BLaER1 treated with 17β-estradiol and CSF1 and Interleukin-3, amounts not matched to agents 10 nM and 100 nM (cell line): Measurements from ENCODE around the gene BNIPL.

Source experiments
- H3K27ac ChIP-seq, 11 experiments: shearing (Covaris generic); formaldehyde crosslinking; 2 replicates each; pipeline ENCODE4 v1.8.1; 2022
- H3K27me3 ChIP-seq, 11 experiments: shearing (Covaris generic); formaldehyde crosslinking; 2 replicates each; pipeline ENCODE4 v1.8.1; 2022
- H3K36me3 ChIP-seq, 11 experiments: shearing (Covaris generic); formaldehyde crosslinking; 2 replicates each; pipeline ENCODE4 v1.8.1; 2022
- H3K4me1 ChIP-seq, 10 experiments: shearing (Covaris generic); formaldehyde crosslinking; 2 replicates each; pipeline ENCODE4 v1.8.1; 2022
- H3K4me2 ChIP-seq, 11 experiments: shearing (Covaris generic); formaldehyde crosslinking; 2 replicates each; pipeline ENCODE4 v1.8.1; 2022
- H3K4me3 ChIP-seq, 10 experiments: shearing (Covaris generic); formaldehyde crosslinking; 2 replicates each; pipeline ENCODE4 v1.8.1; 2022
- H3K9ac ChIP-seq, 11 experiments: shearing (Covaris generic); formaldehyde crosslinking; 2 replicates each; pipeline ENCODE4 v1.8.1; 2022
- H3K9me3 ChIP-seq, 11 experiments: shearing (Covaris generic); formaldehyde crosslinking; replicated peaks in 1 of 11; 2 replicates each; pipeline ENCODE4 v1.8.1; 2022
- H4K20me1 ChIP-seq, 11 experiments: shearing (Covaris generic); formaldehyde crosslinking; 2 replicates each; pipeline ENCODE4 v1.8.1; 2022
- Cebpa-rat ChIP-seq, 11 experiments: shearing (Covaris generic); IDR thresholded peaks; 2 replicates each; pipeline ENCODE4 v1.8.1; 2022

Gene BNIPL

GRCh38 chr1:151012684-151013471 lies 23.5 kb upstream of the BNIPL start:
- no peak overlapping the region for H3K4me3 ChIP-seq
- peaks cover 0 to 7% (median 0%) of the 10 kb centered on the region in 11 experiments; a peak in 2 of 22 replicates for H4K20me1 ChIP-seq
- H3K9ac ChIP-seq: 0 out of 22 replicates have a peak overlapping the region, but pooled peaks of 1 of the 11 experiments have one; percentile 20
- H3K4me2 ChIP-seq: peak overlapping the region; percentile 32 to 70 (median 48); a peak in 20 of 22 replicates
- peaks cover 57 to 70% (median 62%) of the 10 kb centered on the region in 10 experiments for H3K4me1 ChIP-seq
- no peaks in the 10 kb centered on the region for H3K9me3 ChIP-seq
- H3K27ac ChIP-seq: peak overlapping the region in 4 of 11 experiments; percentile 10 to 37 (median 18); a peak in 5 of 22 replicates
- H3K27me3 ChIP-seq: no peaks in the 10 kb centered on the region
- no peak for TF ChIP-seq Cebpa-rat (IDR thresholded peaks at IDR 0.05)
- H3K36me3 ChIP-seq: peaks cover 7 to 19% (median 10%) of the 10 kb centered on the region in 11 experiments; a peak in 19 of 22 replicates

- peak overlapping the region; percentile 32 to 70 (median 48); a peak in 21 of 22 replicates for H3K4me2 ChIP-seq
- H3K4me3 ChIP-seq: no peak overlapping the region
- H3K9me3 ChIP-seq: no peaks in the 10 kb centered on the region
- peaks cover 55 to 68% (median 61%) of the 10 kb centered on the region in 10 experiments for H3K4me1 ChIP-seq
- H3K36me3 ChIP-seq: peaks cover 13 to 25% (median 17%) of the 10 kb centered on the region in 11 experiments
- H3K9ac ChIP-seq: peak overlapping the region in 2 of 11 experiments; percentile 5 to 20; a peak in 2 of 22 replicates
- TF ChIP-seq Cebpa-rat (IDR thresholded peaks at IDR 0.05): no peak
- peaks cover 0 to 7% (median 0%) of the 10 kb centered on the region in 11 experiments; a peak in 2 of 22 replicates for H4K20me1 ChIP-seq
- H3K27me3 ChIP-seq: no peaks in the 10 kb centered on the region
- peak overlapping the region in 5 of 11 experiments; percentile 10 to 37 (median 15); a peak in 6 of 22 replicates for H3K27ac ChIP-seq
Measured at GRCh38 chr1:151013518-151013917, 22.9 kb upstream of the BNIPL start.

GRCh38 chr1:151024540-151025146 lies 11.7 kb upstream of the BNIPL start:
- Histone ChIP-seq H3K9ac (no peak overlapping the region), H3K4me3 (no peak overlapping the region), H3K9me3 (no peaks in the 10 kb centered on the region), H3K27me3 (no peaks in the 10 kb centered on the region), H4K20me1 (no peaks in the 10 kb centered on the region; a peak in 1 of 22 replicates), H3K27ac (no peak overlapping the region), H3K4me2 (peak overlapping the region in 4 of 11 experiments; percentile 12 to 36 (median 24); a peak in 2 of 22 replicates), H3K36me3 (peaks cover 51 to 91% (median 70%) of the 10 kb centered on the region in 11 experiments), H3K4me1 (peaks cover 0 to 7% (median 0%) of the 10 kb centered on the region in 10 experiments; a peak in 3 of 20 replicates)
- no peak for TF ChIP-seq Cebpa-rat (IDR thresholded peaks at IDR 0.05)

- no peaks in the 10 kb centered on the region; a peak in 1 of 22 replicates for H4K20me1 ChIP-seq
- H3K9me3 ChIP-seq: no peaks in the 10 kb centered on the region
- no peaks in the 10 kb centered on the region for H3K27me3 ChIP-seq
- peaks cover 63 to 96% (median 76%) of the 10 kb centered on the region in 11 experiments for H3K36me3 ChIP-seq
- no peak for TF ChIP-seq Cebpa-rat (IDR thresholded peaks at IDR 0.05)
- H3K4me2 ChIP-seq: no peak overlapping the region
- H3K9ac ChIP-seq: no peak overlapping the region
- peaks cover 0 to 7% (median 0%) of the 10 kb centered on the region in 10 experiments; a peak in 3 of 20 replicates for H3K4me1 ChIP-seq
- H3K27ac ChIP-seq: no peak overlapping the region
- H3K4me3 ChIP-seq: no peak overlapping the region
Measured at GRCh38 chr1:151026460-151026859, 9.9 kb upstream of the BNIPL start.

GRCh38 chr1:151032164-151032563 lies 4.2 kb upstream of the BNIPL start:
- H3K36me3 ChIP-seq: peaks cover 70 to 97% (median 88%) of the 10 kb centered on the region in 11 experiments
- H3K4me3 ChIP-seq: no peak overlapping the region
- no peak overlapping the region for H3K4me2 ChIP-seq
- TF ChIP-seq Cebpa-rat (IDR thresholded peaks at IDR 0.05): no peak
- no peak overlapping the region for H3K27ac ChIP-seq
- H3K4me1 ChIP-seq: peaks cover 0 to 9% (median 0%) of the 10 kb centered on the region in 10 experiments; a peak in 5 of 20 replicates
- no peaks in the 10 kb centered on the region; a peak in 1 of 22 replicates for H4K20me1 ChIP-seq
- H3K9ac ChIP-seq: no peak overlapping the region
- no peaks in the 10 kb centered on the region for H3K27me3 ChIP-seq
- H3K9me3 ChIP-seq: no peaks in the 10 kb centered on the region

GRCh38 chr1:151035167-151035566 lies 1.2 kb upstream of the BNIPL start:
- no peak for TF ChIP-seq Cebpa-rat (IDR thresholded peaks at IDR 0.05)
- Histone ChIP-seq H3K4me2 (no peak overlapping the region), H3K9ac (no peak overlapping the region), H3K27me3 (no peaks in the 10 kb centered on the region), H3K4me1 (peaks cover 0 to 9% (median 0%) of the 10 kb centered on the region in 10 experiments; a peak in 5 of 20 replicates), H4K20me1 (no peaks in the 10 kb centered on the region), H3K9me3 (no peaks in the 10 kb centered on the region), H3K4me3 (no peak overlapping the region), H3K27ac (no peak overlapping the region), H3K36me3 (peaks cover 42 to 69% (median 58%) of the 10 kb centered on the region in 11 experiments)

- TF ChIP-seq Cebpa-rat (IDR thresholded peaks at IDR 0.05): no peak
- H3K27ac ChIP-seq: no peak overlapping the region
- no peaks in the 10 kb centered on the region for H3K9me3 ChIP-seq
- no peak overlapping the region for H3K4me2 ChIP-seq
- H4K20me1 ChIP-seq: no peaks in the 10 kb centered on the region
- H3K9ac ChIP-seq: no peak overlapping the region
- peaks cover 24 to 50% (median 39%) of the 10 kb centered on the region in 11 experiments for H3K36me3 ChIP-seq
- peaks cover 0 to 9% (median 0%) of the 10 kb centered on the region in 10 experiments; a peak in 5 of 20 replicates for H3K4me1 ChIP-seq
- no peaks in the 10 kb centered on the region for H3K27me3 ChIP-seq
- H3K4me3 ChIP-seq: no peak overlapping the region
Measured at GRCh38 chr1:151037032-151037431, 646 bp downstream of the BNIPL start.

GRCh38 chr1:151039521-151039920 lies 3.1 kb downstream of the BNIPL start:
- Histone ChIP-seq H3K27me3 (no peaks in the 10 kb centered on the region), H3K36me3 (peaks cover 10 to 32% (median 20%) of the 10 kb centered on the region in 11 experiments), H3K4me1 (no peaks in the 10 kb centered on the region), H4K20me1 (no peaks in the 10 kb centered on the region), H3K4me3 (no peak overlapping the region), H3K9ac (no peak overlapping the region), H3K9me3 (no peaks in the 10 kb centered on the region), H3K27ac (no peak overlapping the region), H3K4me2 (no peak overlapping the region)
- TF ChIP-seq Cebpa-rat (IDR thresholded peaks at IDR 0.05): no peak

- no peak overlapping the region for H3K4me3 ChIP-seq
- peaks cover 3 to 15% (median 6%) of the 10 kb centered on the region in 10 experiments; a peak in 19 of 20 replicates for H3K4me1 ChIP-seq
- H4K20me1 ChIP-seq: peaks cover 0 to 17% (median 11%) of the 10 kb centered on the region in 11 experiments; a peak in 17 of 22 replicates
- peaks cover 19 to 29% (median 27%) of the 10 kb centered on the region in 11 experiments for H3K27me3 ChIP-seq
- H3K9me3 ChIP-seq: peaks cover 0 to under 1% (median 0%) of the 10 kb centered on the region in 11 experiments; a peak in 1 of 22 replicates
- no peak overlapping the region for H3K27ac ChIP-seq
- H3K9ac ChIP-seq: no peak overlapping the region
- peaks cover 0 to 10% (median 0%) of the 10 kb centered on the region in 11 experiments; a peak in 2 of 22 replicates for H3K36me3 ChIP-seq
- H3K4me2 ChIP-seq: no peak overlapping the region
- TF ChIP-seq Cebpa-rat (IDR thresholded peaks at IDR 0.05): no peak
Measured at GRCh38 chr1:151043163-151043562, 6.8 kb downstream of the BNIPL start.
